ENCODE data around the gene NDUFV2.

DNA sequence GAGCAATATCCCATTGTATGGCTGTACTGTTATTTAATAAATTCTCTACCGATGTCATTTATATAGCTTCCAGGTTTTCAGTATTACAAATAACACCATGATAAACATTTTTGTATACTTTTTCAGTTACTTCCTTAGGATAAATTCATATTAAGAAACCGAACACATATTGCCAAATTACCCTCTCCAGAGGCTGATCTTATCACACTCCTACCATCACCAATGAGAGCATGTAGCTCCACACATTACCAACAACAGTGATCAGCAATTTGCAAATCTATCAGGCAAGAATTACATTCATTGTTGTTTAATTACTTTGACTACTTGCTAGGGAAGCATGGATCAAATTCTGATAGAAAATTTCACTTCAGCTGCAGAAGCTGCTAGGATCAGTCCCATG lies 5.8 kb upstream of the NDUFV2 start:
- TF ChIP-seq ESRRG (CRISPR knock-in tag; IDR thresholded peaks at IDR 0.05) (no peak), ZFP30 (CRISPR knock-in tag; IDR thresholded peaks at IDR 0.05) (no peak), CSDC2 (CRISPR knock-in tag; IDR thresholded peaks at IDR 0.05) (no peak), ZFP3 (CRISPR knock-in tag; IDR thresholded peaks at IDR 0.05) (no peak), GLIS3 (CRISPR knock-in tag; IDR thresholded peaks at IDR 0.05) (no peak), ARNTL (CRISPR knock-in tag; IDR thresholded peaks at IDR 0.05; ENCODE audit: borderline replicate concordance, low read depth) (no peak), ISL1 (CRISPR knock-in tag; IDR thresholded peaks at IDR 0.05) (no peak), ZC3H10 (CRISPR knock-in tag; IDR thresholded peaks at IDR 0.05) (no peak), PPARA (CRISPR knock-in tag; IDR thresholded peaks at IDR 0.05; ENCODE audit: borderline replicate concordance) (no peak), ZNF70 (CRISPR knock-in tag; IDR thresholded peaks at IDR 0.05) (no peak)
- TF ChIP-seq, protein P1, sequence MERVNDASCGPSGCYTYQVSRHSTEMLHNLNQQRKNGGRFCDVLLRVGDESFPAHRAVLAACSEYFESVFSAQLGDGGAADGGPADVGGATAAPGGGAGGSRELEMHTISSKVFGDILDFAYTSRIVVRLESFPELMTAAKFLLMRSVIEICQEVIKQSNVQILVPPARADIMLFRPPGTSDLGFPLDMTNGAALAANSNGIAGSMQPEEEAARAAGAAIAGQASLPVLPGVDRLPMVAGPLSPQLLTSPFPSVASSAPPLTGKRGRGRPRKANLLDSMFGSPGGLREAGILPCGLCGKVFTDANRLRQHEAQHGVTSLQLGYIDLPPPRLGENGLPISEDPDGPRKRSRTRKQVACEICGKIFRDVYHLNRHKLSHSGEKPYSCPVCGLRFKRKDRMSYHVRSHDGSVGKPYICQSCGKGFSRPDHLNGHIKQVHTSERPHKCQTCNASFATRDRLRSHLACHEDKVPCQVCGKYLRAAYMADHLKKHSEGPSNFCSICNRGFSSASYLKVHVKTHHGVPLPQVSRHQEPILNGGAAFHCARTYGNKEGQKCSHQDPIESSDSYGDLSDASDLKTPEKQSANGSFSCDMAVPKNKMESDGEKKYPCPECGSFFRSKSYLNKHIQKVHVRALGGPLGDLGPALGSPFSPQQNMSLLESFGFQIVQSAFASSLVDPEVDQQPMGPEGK (CRISPR knock-in tag; IDR thresholded peaks at IDR 0.05; ENCODE audit: borderline replicate concordance), result no peak
- TF ChIP-seq, protein P2, sequence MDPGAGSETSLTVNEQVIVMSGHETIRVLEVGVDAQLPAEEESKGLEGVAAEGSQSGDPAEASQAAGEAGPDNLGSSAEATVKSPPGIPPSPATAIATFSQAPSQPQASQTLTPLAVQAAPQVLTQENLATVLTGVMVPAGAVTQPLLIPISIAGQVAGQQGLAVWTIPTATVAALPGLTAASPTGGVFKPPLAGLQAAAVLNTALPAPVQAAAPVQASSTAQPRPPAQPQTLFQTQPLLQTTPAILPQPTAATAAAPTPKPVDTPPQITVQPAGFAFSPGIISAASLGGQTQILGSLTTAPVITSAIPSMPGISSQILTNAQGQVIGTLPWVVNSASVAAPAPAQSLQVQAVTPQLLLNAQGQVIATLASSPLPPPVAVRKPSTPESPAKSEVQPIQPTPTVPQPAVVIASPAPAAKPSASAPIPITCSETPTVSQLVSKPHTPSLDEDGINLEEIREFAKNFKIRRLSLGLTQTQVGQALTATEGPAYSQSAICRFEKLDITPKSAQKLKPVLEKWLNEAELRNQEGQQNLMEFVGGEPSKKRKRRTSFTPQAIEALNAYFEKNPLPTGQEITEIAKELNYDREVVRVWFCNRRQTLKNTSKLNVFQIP (CRISPR knock-in tag; IDR thresholded peaks at IDR 0.05; ENCODE audit: borderline replicate concordance, low read depth), result no peak
